NCI-H524 treated with DMSO at 0.1 percent for 48 hours (cell line): ENCODE results near the gene ABCD1.

Source experiments
- DNase-seq: peaks from one replicate; lab custom pipeline; 2025; lab: John Stamatoyannopoulos, UW

ABCD1 gene

GRCh38 chrX:153792368-153792767 lies 67.7 kb downstream of the ABCD1 start:
- no peak for DNase-seq

GRCh38 chrX:153793291-153793690 lies 68.6 kb downstream of the ABCD1 start:
- no peak for DNase-seq
